Thyroid gland (tissue), 4 donors: ENCODE results near the gene FUNDC2.

ENCODE experiments used
- CTCF ChIP-seq, 6 experiments: fragments of 200-600 bp in 3 of 6; fragments of 450-650 bp in 3 of 6; sonication (generic) in 3 of 6; IDR thresholded peaks; one replicate each; pipeline ENCODE4 v1.5.1; 2016 to 2019; ENCODE audit warnings: antibody characterized with exemption in 6 of 6, mild to moderate bottlenecking in 2 of 6, inconsistent platforms in 1 of 6, moderate library complexity in 1 of 6
- POLR2A ChIP-seq, 2 donors: fragments of 450-650 bp; IDR thresholded peaks; one replicate each; pipeline ENCODE4 v1.6.1; 2017; ENCODE audit warnings: antibody characterized with exemption in 2 of 2, mild to moderate bottlenecking in 2 of 2, moderate library complexity in 1 of 2

GRCh38 chrX:154987940-154988339, 38.7 kb upstream of the FUNDC2 start:
- TF ChIP-seq CTCF (IDR thresholded peaks at IDR 0.05): no peak
- TF ChIP-seq POLR2A (IDR thresholded peaks at IDR 0.05): no peak
